Glutamatergic neuron (in vitro differentiated cells): Measurements from ENCODE around the gene TSPY9. TPM values are rescaled to one million over a fixed set of nuclear protein-coding genes. Genes with fewer than 3 reads are reported as not detected.
"Not testable (repeated sequence)": the region's sequence is repeated elsewhere in the genome, so short reads cannot be mapped to it uniquely, and the experiment has no call there.

Source experiments
- DNase-seq: peaks from one replicate; pipeline ENCODE4 v3.0.0; 2022
- H3K27ac Mint-ChIP-seq: one replicate; pipeline ENCODE4 v1.8.0; 2020; ENCODE audit warnings: mild to moderate bottlenecking, mixed read lengths, inconsistent platforms; ENCODE audit not compliant: unreplicated experiment
- H3K27me3 Mint-ChIP-seq: one replicate; pipeline ENCODE4 v1.8.0; 2020; ENCODE audit warnings: mild to moderate bottlenecking, moderate library complexity, mixed read lengths, inconsistent platforms; ENCODE audit not compliant: unreplicated experiment
- H3K36me3 Mint-ChIP-seq: one replicate; pipeline ENCODE4 v1.8.0; 2020; ENCODE audit warnings: mild to moderate bottlenecking, mixed read lengths, inconsistent platforms; ENCODE audit not compliant: unreplicated experiment
- H3K4me1 Mint-ChIP-seq: one replicate; pipeline ENCODE4 v1.8.0; 2020; ENCODE audit warnings: mild to moderate bottlenecking, low read depth, mixed read lengths, inconsistent platforms; ENCODE audit not compliant: unreplicated experiment
- H3K4me3 Mint-ChIP-seq: one replicate; pipeline ENCODE4 v1.8.0; 2020; ENCODE audit warnings: mild to moderate bottlenecking, mixed read lengths, inconsistent platforms; ENCODE audit not compliant: unreplicated experiment
- H3K9me3 Mint-ChIP-seq: one replicate; pipeline ENCODE4 v1.8.0; 2020; ENCODE audit warnings: mild to moderate bottlenecking, moderate library complexity, mixed read lengths, inconsistent platforms; ENCODE audit not compliant: unreplicated experiment
- long read RNA-seq: library from polyadenylated mRNA; unstranded; transcript quantifications from one replicate; pipeline ENCODE4 v2.0.0, GENCODE V29; 2020; ENCODE audit not compliant: unreplicated experiment
- total RNA-seq: library from RNA; stranded (reverse); fragmentation: NEBNext Ultra II Directional; extraction: Animal tissue kit (Norgen Biotek cat#: 25700); gene quantifications from one replicate; pipeline ENCODE4 v1.2.1, GENCODE V29; 2021; ENCODE audit not compliant: unreplicated experiment

The TSPY9 gene
- not detected for total RNA-seq
- long read RNA-seq, result 0 reads

GRCh38 chrY:9486967-9487366 lies at the start of gene TSPY9:
Gene TSPY9 (plus strand): TSS chrY:9487267. CDS start chrY:9487313, 46 bp downstream.
- not testable (repeated sequence) for H3K9me3 Mint-ChIP-seq, H3K27me3 Mint-ChIP-seq, H3K36me3 Mint-ChIP-seq, H3K4me1 Mint-ChIP-seq, H3K27ac Mint-ChIP-seq, DNase-seq, H3K4me3 Mint-ChIP-seq

- not testable (repeated sequence) for H3K9me3 Mint-ChIP-seq, H3K27ac Mint-ChIP-seq, H3K4me1 Mint-ChIP-seq, H3K27me3 Mint-ChIP-seq, H3K4me3 Mint-ChIP-seq, H3K36me3 Mint-ChIP-seq, DNase-seq
These were observed 20.4 kb upstream of the TSPY9 start, which contains the start of gene TSPY1 for GRCh38 chrY:9466655-9467054. Gene TSPY1 (plus strand): TSS chrY:9466955. CDS start chrY:9467001, 46 bp downstream.

- H3K9me3 Mint-ChIP-seq, H3K4me3 Mint-ChIP-seq, H3K27me3 Mint-ChIP-seq, DNase-seq, H3K36me3 Mint-ChIP-seq, H3K27ac Mint-ChIP-seq, H3K4me1 Mint-ChIP-seq: not testable (repeated sequence)
These were observed 17.3 kb downstream of the TSPY9 start for GRCh38 chrY:9504396-9504795.

- H3K4me3 Mint-ChIP-seq, H3K9me3 Mint-ChIP-seq, H3K27me3 Mint-ChIP-seq, H3K27ac Mint-ChIP-seq, DNase-seq, H3K4me1 Mint-ChIP-seq, H3K36me3 Mint-ChIP-seq: not testable (repeated sequence)
These were observed 29.2 kb downstream of the TSPY9 start for GRCh38 chrY:9516287-9516686.

GRCh38 chrY:9527580-9527979 lies 40.5 kb downstream of the TSPY9 start, which contains the start of gene TSPY10:
Gene TSPY10 (plus strand): TSS chrY:9527880. CDS start chrY:9527926, 46 bp downstream.
- not testable (repeated sequence) for H3K4me1 Mint-ChIP-seq, H3K4me3 Mint-ChIP-seq, H3K36me3 Mint-ChIP-seq, H3K27me3 Mint-ChIP-seq, H3K9me3 Mint-ChIP-seq, H3K27ac Mint-ChIP-seq, DNase-seq

Other genes with a start within 250 kb of the TSPY9 start
- not detected for gene TSPY4, start 149.8 kb upstream of the TSPY9 start, total RNA-seq
- gene TSPY8, start 129.5 kb upstream of the TSPY9 start, total RNA-seq, result not detected
- gene TSPY3, start 88.8 kb upstream of the TSPY9 start, total RNA-seq, result not detected
- not detected for gene TSPY1, start 20.3 kb upstream of the TSPY9 start, total RNA-seq
- not detected for gene TSPY10, start 40.6 kb downstream of the TSPY9 start, total RNA-seq